ENCODE measurements around the gene NSD1.

The NSD1 gene

DNA sequence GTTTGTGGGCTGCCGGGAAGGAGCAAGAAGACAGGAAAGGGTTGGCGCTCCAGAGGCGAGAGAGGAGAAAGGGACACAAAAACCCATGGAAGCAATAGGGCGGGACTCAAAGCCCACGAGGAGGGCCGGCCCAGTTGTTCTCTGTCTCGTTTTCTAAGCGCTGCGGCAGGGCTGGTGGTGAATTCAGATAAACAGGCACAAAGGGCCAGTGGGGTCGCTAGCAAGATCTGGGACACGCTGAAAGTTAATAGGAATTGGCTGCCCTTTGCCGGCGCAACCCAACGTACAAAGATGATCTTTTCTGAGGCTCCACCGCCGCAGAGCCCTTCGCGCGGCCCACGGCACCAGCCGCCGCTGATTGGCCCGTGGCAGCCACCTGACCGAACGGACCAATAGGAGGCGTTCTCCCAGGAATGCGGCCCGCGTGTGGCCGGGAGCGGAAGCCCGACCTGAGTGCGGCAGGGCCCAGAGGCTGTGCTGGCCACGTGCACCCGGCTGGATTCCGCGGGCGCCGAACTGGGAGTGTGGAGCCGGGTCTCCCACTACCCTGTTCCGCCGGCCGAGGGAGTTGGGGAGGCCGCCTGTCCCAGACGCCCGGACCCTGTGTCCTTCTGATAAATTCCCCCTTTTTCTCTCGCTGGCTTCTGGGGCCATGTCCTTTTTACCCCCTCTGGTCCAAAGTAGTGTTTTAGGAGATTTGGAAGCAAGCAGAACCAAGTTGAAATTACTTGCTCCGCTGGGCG is 16.8 kb upstream of the NSD1 start:
- no peaks in the 10 kb centered on the region for H3K36me3 ChIP-seq (ENCODE audit: control insufficient read depth, insufficient read depth, low read length, severe bottlenecking)
- DNase-seq (ENCODE audit: low read depth) = peak; percentile 34
- no peaks in the 10 kb centered on the region for H3K9me3 ChIP-seq (ENCODE audit: control insufficient read depth, low read length)
- H3K4me3 ChIP-seq (ENCODE audit: low read length) = peak overlapping the region; percentile 61
- H3K27me3 ChIP-seq (replicated peaks; ENCODE audit: control insufficient read depth, insufficient read depth, low read length) = no peaks in the 10 kb centered on the region
- peak overlapping the region; percentile 77 for H3K9ac ChIP-seq (ENCODE audit: low read length)
- H3K4me1 ChIP-seq (ENCODE audit: control insufficient read depth, insufficient read depth, low read length) = peaks cover 20% of the 10 kb centered on the region

DNA sequence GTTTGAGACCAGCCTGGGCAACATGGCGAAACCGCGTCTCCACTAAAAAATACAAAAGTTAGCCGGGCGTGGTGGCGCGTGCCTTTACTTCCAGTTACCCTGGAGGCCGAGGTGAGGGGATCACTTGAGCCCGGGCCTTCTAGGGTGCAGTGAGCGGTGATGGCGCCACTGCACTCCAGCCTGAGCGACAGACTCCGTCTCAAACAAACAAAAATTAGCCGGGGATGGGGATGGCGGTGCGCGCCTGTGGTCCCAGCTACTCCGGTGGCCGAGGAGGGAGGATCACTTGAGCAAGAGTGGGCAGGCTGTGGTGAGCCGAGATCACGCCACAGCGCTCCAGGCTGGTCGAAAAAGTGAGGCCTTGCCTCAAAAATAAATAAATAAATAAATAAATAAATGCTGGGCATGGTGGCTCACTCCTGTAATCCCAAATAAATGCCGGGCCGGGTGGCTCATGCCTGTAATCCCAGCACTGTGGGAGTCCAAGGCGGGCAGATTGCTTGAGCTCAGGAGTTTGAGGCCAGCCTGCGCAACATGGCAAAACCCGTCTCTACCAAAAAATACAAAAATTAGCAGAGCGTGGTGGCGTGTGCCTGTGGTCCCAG is 16.0 kb upstream of the NSD1 start:
- Histone ChIP-seq H3K9ac (ENCODE audit: low read length) (no peak overlapping the region), H3K4me3 (ENCODE audit: low read length) (no peak overlapping the region), H3K4me1 (ENCODE audit: control insufficient read depth, insufficient read depth, low read length) (peaks cover 20% of the 10 kb centered on the region), H3K36me3 (ENCODE audit: control insufficient read depth, insufficient read depth, low read length, severe bottlenecking) (no peaks in the 10 kb centered on the region), H3K27me3 (replicated peaks; ENCODE audit: control insufficient read depth, insufficient read depth, low read length) (no peaks in the 10 kb centered on the region), H3K9me3 (ENCODE audit: control insufficient read depth, low read length) (no peaks in the 10 kb centered on the region)
- DNase-seq (ENCODE audit: low read depth) = no peak

DNA sequence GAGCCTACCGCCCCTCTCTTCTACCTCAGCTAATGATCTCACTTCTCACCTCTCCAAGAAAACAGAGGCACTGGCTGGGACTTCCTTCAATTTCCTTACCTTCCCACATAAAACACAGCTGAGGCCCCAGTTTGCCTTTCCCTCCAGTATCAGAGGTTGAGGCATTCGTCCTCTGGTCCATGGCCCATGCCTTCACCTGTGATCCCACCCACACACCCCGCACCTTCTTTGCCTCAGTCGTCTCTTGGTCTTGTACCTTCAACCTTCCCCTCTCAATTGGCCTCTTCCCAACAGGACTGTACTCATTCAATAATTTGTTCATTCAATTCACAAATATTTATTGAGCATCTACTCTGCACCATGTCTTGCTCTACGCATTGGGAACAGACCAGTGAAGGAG is 11.0 kb upstream of the NSD1 start:
- no peak overlapping the region for H3K4me3 ChIP-seq (ENCODE audit: low read length)
- no peaks in the 10 kb centered on the region for H3K27me3 ChIP-seq (replicated peaks; ENCODE audit: control insufficient read depth, insufficient read depth, low read length)
- H3K9ac ChIP-seq (ENCODE audit: low read length) = no peak overlapping the region
- DNase-seq (ENCODE audit: low read depth) = no peak
- no peaks in the 10 kb centered on the region for H3K36me3 ChIP-seq (ENCODE audit: control insufficient read depth, insufficient read depth, low read length, severe bottlenecking)
- H3K4me1 ChIP-seq (ENCODE audit: control insufficient read depth, insufficient read depth, low read length) = no peaks in the 10 kb centered on the region
- no peaks in the 10 kb centered on the region for H3K9me3 ChIP-seq (ENCODE audit: control insufficient read depth, low read length)

DNA sequence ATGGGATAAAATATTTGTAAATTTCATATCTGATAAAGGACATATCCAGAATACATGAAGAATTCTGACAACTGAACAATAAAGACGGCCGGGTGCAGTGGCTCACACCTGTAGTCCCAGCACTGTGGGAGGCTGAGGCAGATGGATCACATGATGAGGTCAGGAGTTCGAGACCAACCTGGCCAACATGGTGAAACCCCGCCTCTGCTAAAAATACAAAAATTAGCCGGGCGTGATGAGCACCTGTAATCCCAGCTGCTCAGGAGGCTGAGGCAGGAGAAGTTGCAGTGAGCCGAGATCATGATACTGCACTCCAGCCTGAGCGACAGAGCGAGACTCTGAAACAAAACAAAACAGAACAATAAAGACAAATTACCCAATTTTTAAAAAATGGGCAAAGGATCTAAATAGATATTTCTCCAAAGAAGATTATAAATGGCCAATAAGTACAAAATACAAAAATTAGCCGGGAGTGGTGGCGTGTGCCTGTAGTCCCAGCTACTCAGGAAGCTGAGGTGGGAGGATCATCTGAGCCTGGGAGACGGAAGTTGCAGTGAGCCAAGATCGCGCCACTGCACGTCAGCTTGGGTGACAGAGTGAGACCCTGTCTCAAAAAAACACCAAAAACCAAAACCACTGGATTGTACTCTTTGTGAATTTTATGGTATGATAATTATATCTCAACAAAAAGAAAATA is 9.6 kb upstream of the NSD1 start:
- DNase-seq (ENCODE audit: low read depth) = no peak
- no peaks in the 10 kb centered on the region for H3K4me1 ChIP-seq (ENCODE audit: control insufficient read depth, insufficient read depth, low read length)
- no peak overlapping the region for H3K9ac ChIP-seq (ENCODE audit: low read length)
- no peaks in the 10 kb centered on the region for H3K9me3 ChIP-seq (ENCODE audit: control insufficient read depth, low read length)
- H3K4me3 ChIP-seq (ENCODE audit: low read length) = no peak overlapping the region
- no peaks in the 10 kb centered on the region for H3K36me3 ChIP-seq (ENCODE audit: control insufficient read depth, insufficient read depth, low read length, severe bottlenecking)
- no peaks in the 10 kb centered on the region for H3K27me3 ChIP-seq (replicated peaks; ENCODE audit: control insufficient read depth, insufficient read depth, low read length)

DNA sequence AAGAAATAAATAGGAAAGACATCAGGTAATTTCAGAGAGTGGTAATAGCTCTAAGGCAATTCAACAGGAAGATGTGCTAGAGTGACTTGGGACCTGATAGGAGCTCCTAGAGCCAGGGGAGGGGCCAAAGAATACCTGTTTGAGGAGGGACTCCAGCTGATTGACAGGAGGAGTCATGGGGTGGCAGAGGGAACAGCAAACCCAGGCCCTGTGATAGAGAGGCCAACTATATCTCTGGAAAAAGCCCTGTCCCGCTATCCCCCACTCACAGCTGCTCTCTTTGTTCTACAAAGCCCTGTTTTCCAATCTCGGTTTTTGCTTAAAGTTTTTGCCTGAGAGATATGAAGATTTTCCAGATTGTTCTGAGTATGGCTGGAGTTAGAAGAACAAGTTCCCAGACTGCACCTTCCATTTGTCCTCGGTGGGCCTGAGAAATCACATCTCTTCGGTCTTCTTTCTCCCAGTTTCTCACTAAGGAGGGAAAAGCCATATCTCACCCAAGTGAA is 9.0 kb upstream of the NSD1 start:
- Histone ChIP-seq H3K27me3 (replicated peaks; ENCODE audit: control insufficient read depth, insufficient read depth, low read length) (no peaks in the 10 kb centered on the region), H3K36me3 (ENCODE audit: control insufficient read depth, insufficient read depth, low read length, severe bottlenecking) (no peaks in the 10 kb centered on the region), H3K4me1 (ENCODE audit: control insufficient read depth, insufficient read depth, low read length) (no peaks in the 10 kb centered on the region), H3K9me3 (ENCODE audit: control insufficient read depth, low read length) (no peaks in the 10 kb centered on the region), H3K9ac (ENCODE audit: low read length) (no peak overlapping the region), H3K4me3 (ENCODE audit: low read length) (no peak overlapping the region)
- DNase-seq (ENCODE audit: low read depth) = no peak

DNA sequence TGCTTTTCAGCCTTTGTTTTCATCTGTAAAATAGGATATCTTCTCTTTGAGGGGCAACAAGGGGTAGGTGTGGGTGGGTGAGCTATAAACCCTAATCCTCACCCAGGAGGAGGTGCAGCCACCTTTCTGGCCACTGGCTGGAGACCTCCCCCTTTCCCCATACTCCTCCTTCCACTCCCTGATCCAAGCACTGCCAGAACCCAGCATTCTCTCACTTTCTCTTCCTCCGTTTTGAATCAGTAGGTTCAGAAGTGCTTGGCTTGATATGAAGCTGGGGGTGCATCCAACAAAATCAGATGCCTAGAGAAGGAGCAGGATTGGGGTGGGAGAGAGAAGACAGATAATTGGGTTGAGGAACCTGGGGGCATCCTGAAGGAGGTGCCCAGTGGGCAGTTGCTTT is 6.8 kb upstream of the NSD1 start:
- Histone ChIP-seq H3K36me3 (ENCODE audit: control insufficient read depth, insufficient read depth, low read length, severe bottlenecking) (no peaks in the 10 kb centered on the region), H3K27me3 (replicated peaks; ENCODE audit: control insufficient read depth, insufficient read depth, low read length) (no peaks in the 10 kb centered on the region), H3K9ac (ENCODE audit: low read length) (no peak overlapping the region), H3K4me3 (ENCODE audit: low read length) (no peak overlapping the region), H3K4me1 (ENCODE audit: control insufficient read depth, insufficient read depth, low read length) (no peaks in the 10 kb centered on the region), H3K9me3 (ENCODE audit: control insufficient read depth, low read length) (no peaks in the 10 kb centered on the region)
- DNase-seq (ENCODE audit: low read depth) = no peak

DNA sequence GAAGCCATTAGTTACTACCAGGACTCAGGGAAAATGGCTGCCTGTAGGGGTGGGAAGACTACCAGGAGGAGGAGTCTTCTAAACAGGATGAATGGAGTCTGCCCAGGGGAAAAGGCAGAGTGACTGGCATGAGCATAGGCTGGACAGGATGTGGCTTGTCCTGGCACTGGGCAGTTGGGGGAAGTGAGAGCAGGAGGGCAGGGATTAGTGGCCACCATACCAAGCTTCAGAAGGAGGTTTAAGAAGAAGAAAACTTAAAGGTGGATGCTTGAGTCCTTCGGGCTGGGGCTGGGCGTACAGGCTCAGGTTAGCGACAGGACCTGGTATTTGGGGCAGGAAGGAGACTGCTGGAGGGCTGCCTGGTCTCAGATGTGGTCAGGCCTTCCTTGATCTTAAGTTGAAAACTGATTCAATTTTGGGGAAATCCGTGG is 5.0 kb upstream of the NSD1 start:
- no peaks in the 10 kb centered on the region for H3K9me3 ChIP-seq (ENCODE audit: control insufficient read depth, low read length)
- no peaks in the 10 kb centered on the region for H3K27me3 ChIP-seq (replicated peaks; ENCODE audit: control insufficient read depth, insufficient read depth, low read length)
- no peaks in the 10 kb centered on the region for H3K36me3 ChIP-seq (ENCODE audit: control insufficient read depth, insufficient read depth, low read length, severe bottlenecking)
- H3K4me3 ChIP-seq (ENCODE audit: low read length) = no peak overlapping the region
- no peaks in the 10 kb centered on the region for H3K4me1 ChIP-seq (ENCODE audit: control insufficient read depth, insufficient read depth, low read length)
- DNase-seq (ENCODE audit: low read depth) = no peak
- no peak overlapping the region for H3K9ac ChIP-seq (ENCODE audit: low read length)

DNA sequence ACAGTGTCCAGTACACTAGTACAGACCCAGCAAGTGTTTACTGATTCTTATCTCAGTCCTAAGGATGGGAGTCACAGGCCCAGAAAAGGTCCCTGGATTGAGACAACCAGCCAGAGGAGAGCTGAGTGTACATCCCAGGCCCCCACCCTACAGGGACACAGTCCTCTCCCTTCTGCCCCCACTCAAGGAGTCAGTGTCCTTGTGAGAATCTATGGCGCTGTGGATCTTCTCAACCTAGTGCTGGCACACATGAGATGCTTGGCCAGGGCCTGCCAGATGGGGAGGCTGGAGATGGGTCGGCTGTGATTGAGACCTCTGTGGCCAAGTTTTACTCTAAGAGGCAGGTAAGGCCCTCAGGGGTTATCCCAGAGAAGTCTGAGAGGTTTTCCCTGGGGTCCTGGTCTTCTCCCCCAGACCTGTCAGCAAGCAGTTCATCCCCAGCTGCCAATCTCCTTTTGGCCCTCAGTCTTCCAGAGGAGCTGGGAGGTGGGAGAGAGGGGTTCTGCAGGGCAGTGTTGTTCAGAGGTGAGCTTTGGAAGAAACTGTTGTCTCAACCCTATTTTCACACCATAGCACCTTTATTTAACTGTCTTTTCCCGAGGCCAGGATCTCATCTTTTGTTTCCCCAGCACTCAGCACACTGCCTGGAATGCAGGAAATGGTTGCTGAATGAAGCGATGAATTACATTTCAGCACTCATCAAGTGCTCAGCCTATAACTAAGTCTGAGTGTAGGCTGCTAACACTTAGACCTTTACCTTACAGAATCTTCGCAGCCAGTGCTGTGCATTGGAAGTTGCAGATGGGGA is 3.2 kb upstream of the NSD1 start:
- no peak overlapping the region for H3K9ac ChIP-seq (ENCODE audit: low read length)
- no peaks in the 10 kb centered on the region for H3K27me3 ChIP-seq (replicated peaks; ENCODE audit: control insufficient read depth, insufficient read depth, low read length)
- H3K4me1 ChIP-seq (ENCODE audit: control insufficient read depth, insufficient read depth, low read length) = peaks cover 9% of the 10 kb centered on the region
- no peaks in the 10 kb centered on the region for H3K9me3 ChIP-seq (ENCODE audit: control insufficient read depth, low read length)
- H3K36me3 ChIP-seq (ENCODE audit: control insufficient read depth, insufficient read depth, low read length, severe bottlenecking) = peaks cover 5% of the 10 kb centered on the region
- H3K4me3 ChIP-seq (ENCODE audit: low read length) = no peak overlapping the region
- no peak for DNase-seq (ENCODE audit: low read depth)

DNA sequence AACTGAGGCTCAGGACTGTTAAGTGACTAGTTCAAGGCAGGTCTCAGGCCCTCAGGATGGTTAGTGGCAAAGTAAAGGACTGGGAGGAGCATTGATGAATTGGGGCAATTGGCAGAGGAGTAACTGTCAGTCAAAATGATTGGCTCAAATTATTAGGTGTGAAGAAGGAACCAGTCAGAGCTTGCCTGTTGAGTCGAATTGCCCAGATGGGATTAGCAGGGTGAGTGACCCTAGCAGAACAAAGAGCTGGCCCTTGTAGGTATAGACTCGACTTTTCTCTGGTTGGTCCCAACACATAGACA is 2.6 kb upstream of the NSD1 start:
- Histone ChIP-seq H3K27me3 (replicated peaks; ENCODE audit: control insufficient read depth, insufficient read depth, low read length) (no peaks in the 10 kb centered on the region), H3K9ac (ENCODE audit: low read length) (no peak overlapping the region), H3K4me1 (ENCODE audit: control insufficient read depth, insufficient read depth, low read length) (peaks cover 11% of the 10 kb centered on the region), H3K4me3 (ENCODE audit: low read length) (no peak overlapping the region), H3K9me3 (ENCODE audit: control insufficient read depth, low read length) (no peaks in the 10 kb centered on the region), H3K36me3 (ENCODE audit: control insufficient read depth, insufficient read depth, low read length, severe bottlenecking) (peaks cover 10% of the 10 kb centered on the region)
- no peak for DNase-seq (ENCODE audit: low read depth)

DNA sequence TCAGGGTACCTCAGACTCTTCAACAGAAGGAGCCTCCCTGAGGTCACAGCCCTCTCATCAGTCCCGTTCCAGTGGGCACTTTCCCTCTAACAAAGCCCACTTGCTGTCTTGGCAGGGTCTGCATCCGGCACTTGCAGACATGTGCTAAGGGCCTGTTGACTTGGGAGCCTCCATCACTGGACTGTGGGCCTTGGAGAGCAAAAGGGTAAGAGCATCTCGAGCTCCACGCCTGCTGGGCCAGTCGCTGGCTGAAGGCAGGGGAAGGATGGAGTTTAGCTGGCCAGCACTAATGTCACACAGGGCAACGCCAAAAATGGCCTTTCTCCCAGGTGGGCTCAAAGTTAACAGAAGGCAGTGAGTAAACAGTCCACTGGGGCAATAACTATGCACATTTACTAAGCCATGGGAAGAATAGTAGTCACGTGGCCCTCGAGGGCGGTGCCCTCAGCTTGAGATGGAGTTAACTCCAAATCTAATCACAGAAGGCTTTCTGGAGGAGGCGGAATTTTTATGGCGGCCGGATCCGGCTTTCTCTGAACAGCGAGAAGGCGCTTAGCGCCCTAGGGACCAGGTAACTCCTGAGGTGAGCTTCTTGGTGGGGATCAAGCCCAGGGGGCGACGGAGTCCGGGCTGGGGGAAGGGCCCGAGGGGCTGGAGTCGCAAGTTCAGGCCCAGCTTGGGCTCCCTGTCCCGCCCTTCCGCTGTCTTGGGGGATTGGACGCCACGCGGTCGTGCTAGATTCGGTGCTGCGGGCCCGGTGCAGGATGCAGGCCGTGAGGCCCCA is 2.0 kb upstream of the NSD1 start:
- H3K27me3 ChIP-seq (replicated peaks; ENCODE audit: control insufficient read depth, insufficient read depth, low read length) = no peaks in the 10 kb centered on the region
- peaks cover 12% of the 10 kb centered on the region for H3K4me1 ChIP-seq (ENCODE audit: control insufficient read depth, insufficient read depth, low read length)
- no peak overlapping the region for H3K9ac ChIP-seq (ENCODE audit: low read length)
- H3K4me3 ChIP-seq (ENCODE audit: low read length) = no peak overlapping the region
- no peak for DNase-seq (ENCODE audit: low read depth)
- no peaks in the 10 kb centered on the region for H3K9me3 ChIP-seq (ENCODE audit: control insufficient read depth, low read length)
- peaks cover 16% of the 10 kb centered on the region for H3K36me3 ChIP-seq (ENCODE audit: control insufficient read depth, insufficient read depth, low read length, severe bottlenecking)

Data from adipocyte (in vitro differentiated cells).